Head of caudate nucleus (tissue), 42 donors: ENCODE measurements around the gene TTC23L.
"Not testable (repeated sequence)": the region's sequence is repeated elsewhere in the genome, so short reads cannot be mapped to it uniquely, and the experiment has no call there.

Experiments
- DNase-seq, 42 donors: peaks; one replicate each; pipeline versions ENCODE4 v3.0.0 to v3.0.0-alpha.2; 2020 to 2021; ENCODE audit warnings: mixed read lengths in 7 of 42
- intact Hi-C: fragments of 100-400 bp; cut with DNase I; formaldehyde crosslinking; loops from one replicate; pipeline ENCODE4 v1.15.0; 2022

Gene TTC23L

GRCh38 chr5:34838785-34839714 is at the start of gene TTC23L:
TTC23L (plus strand) TSS chr5:34839164; CDS start chr5:34840672, 1,508 bp downstream.
- intact Hi-C loops, result no loop called here
- peak; percentile 80 to 95 (median 90) for DNase-seq

- intact Hi-C loops, result no loop called here
- no peak for DNase-seq
Observed at GRCh38 chr5:34789639-34790038, 49.3 kb upstream of the TTC23L start.

- intact Hi-C loops, result no loop called here
- no peak for DNase-seq
Observed at GRCh38 chr5:34790069-34790468, 48.9 kb upstream of the TTC23L start.

GRCh38 chr5:34791761-34792244 is 47.2 kb upstream of the TTC23L start:
- no peak for DNase-seq
- intact Hi-C loops, result no loop called here

GRCh38 chr5:34802834-34803563 is 36.0 kb upstream of the TTC23L start:
- no peak for DNase-seq
- intact Hi-C loops, result no loop called here

- intact Hi-C loops, result no loop called here
- DNase-seq, result no peak
Observed at GRCh38 chr5:34803974-34804732, 34.8 kb upstream of the TTC23L start.

GRCh38 chr5:34804913-34805312 is 34.1 kb upstream of the TTC23L start:
- intact Hi-C loops, result no loop called here
- DNase-seq, result no peak

- DNase-seq, result no peak
- intact Hi-C loops, result no loop called here
Observed at GRCh38 chr5:34806532-34806931, 32.4 kb upstream of the TTC23L start.

GRCh38 chr5:34811706-34812105 is 27.3 kb upstream of the TTC23L start:
- no peak for DNase-seq
- intact Hi-C loops, result no loop called here

- DNase-seq, result no peak
- intact Hi-C loops, result no loop called here
Observed at GRCh38 chr5:34813509-34813908, 25.5 kb upstream of the TTC23L start.

- intact Hi-C loops, result no loop called here
- no peak for DNase-seq
Observed at GRCh38 chr5:34817558-34818351, 21.2 kb upstream of the TTC23L start.

- intact Hi-C loops, result no loop called here
Observed at GRCh38 chr5:34818717-34819116, 20.2 kb upstream of the TTC23L start.

GRCh38 chr5:34820593-34820992 is 18.4 kb upstream of the TTC23L start:
- DNase-seq, result no peak
- intact Hi-C loops, result no loop called here

More at GRCh38 chr5:34818717-34819116, 20.2 kb upstream of the TTC23L start:
- no peak for DNase-seq

GRCh38 chr5:34822956-34823715 is 15.8 kb upstream of the TTC23L start:
- no peak for DNase-seq
- intact Hi-C loops, result no loop called here

- intact Hi-C loops, result no loop called here
Observed at GRCh38 chr5:34826347-34826746, 12.6 kb upstream of the TTC23L start.

GRCh38 chr5:34827588-34828506 is 11.1 kb upstream of the TTC23L start:
- no peak for DNase-seq
- intact Hi-C loops, result no loop called here

More at GRCh38 chr5:34826347-34826746, 12.6 kb upstream of the TTC23L start:
- no peak for DNase-seq

GRCh38 chr5:34830827-34831226 is 8.1 kb upstream of the TTC23L start:
- DNase-seq, intact Hi-C loops: not testable (repeated sequence)
